ENCODE data around the gene METTL16. TPM values are rescaled to one million over a fixed set of nuclear protein-coding genes. Genes with fewer than 3 reads are reported as not detected.

Gene METTL16
- total and polyA plus RNA-seq, 2 of the 8 experiments (the other 6 are each of a cell fraction or from before 2014, with no cell fraction given): 22.8 to 59.4 TPM

GRCh38 chr17:2377659-2378058, 134.0 kb downstream of the METTL16 start:
- H4K5ac ChIP-seq (ENCODE audit: insufficient read length, low read depth, low read length): no peak overlapping the region
- no peak overlapping the region for H4K8ac ChIP-seq (ENCODE audit: extremely low read depth, insufficient read depth, low read length)
- H3K4me2 ChIP-seq (ENCODE audit: insufficient read depth in 1 of 2, low read depth in 2 of 2, low read length in 2 of 2): no peak overlapping the region
- no peak overlapping the region for H2BK120ac ChIP-seq (replicated peaks; ENCODE audit: low read depth, low read length)
- no peak overlapping the region for H2BK12ac ChIP-seq (ENCODE audit: low read depth, low read length)
- no peak overlapping the region for H3K23ac ChIP-seq (ENCODE audit: insufficient read length)
- no peak overlapping the region for H4K91ac ChIP-seq (replicated peaks; ENCODE audit: insufficient read length, low read length)
- H3K4me1 ChIP-seq (replicated peaks in 1 of 4; ENCODE audit: control insufficient read depth in 3 of 4, insufficient read depth in 4 of 4, low read length in 3 of 4): no peaks in the 10 kb centered on the region
- ChIA-PET POLR2A (ENCODE audit: partially characterized antibody) (interaction anchor here (2.1 kb wide), 1 partner anchor 41 kb away, joined by 9 read pairs; the partner anchor contains the start of genes SGSM2 and TSR1), CTCF (ENCODE audit: partially characterized antibody) (interaction anchor here (1.6 to 11.8 kb wide), 4 partner anchors 9 to 41 kb away, joined by 6 to 216 read pairs (median 108); no protein-coding TSS in a partner anchor)
- WGBS, 2 experiments (ENCODE audit: extremely low coverage in 1 of 2, insufficient coverage in 1 of 2, insufficient read length in 1 of 2, insufficient replicate concordance in 2 of 2, low coverage in 1 of 2, low lambda C conversion rate in 2 of 2, missing lambda C conversion rate in 1 of 2): 97% methylated on average over 9 of the region's 10 CpGs; no CpG with 5 or more reads in 1 of the 2 experiments
- H3K4me3 ChIP-seq (ENCODE audit: extremely low read depth in 1 of 4, insufficient read depth in 2 of 4, low read depth in 3 of 4, low read length in 4 of 4): no peak overlapping the region
- no peak overlapping the region for H3K18ac ChIP-seq (ENCODE audit: extremely low read depth, low read length)
- no peak overlapping the region for H2BK5ac ChIP-seq (ENCODE audit: low read depth, low read length)
- no peaks in the 10 kb centered on the region for H3K9me3 ChIP-seq (ENCODE audit: insufficient read depth in 2 of 2, low read depth in 1 of 2, low read length in 1 of 2)
- H3K56ac ChIP-seq (replicated peaks; ENCODE audit: insufficient read length, low read depth, low read length): no peak overlapping the region
- H3K79me2 ChIP-seq (ENCODE audit: control insufficient read depth in 1 of 2, insufficient read depth in 2 of 2, low read length in 2 of 2): no peaks in the 10 kb centered on the region
- H2BK15ac ChIP-seq (ENCODE audit: low read length): no peak overlapping the region
- H3K27me3 ChIP-seq (replicated peaks in 1 of 4; ENCODE audit: control insufficient read depth in 3 of 4, extremely low read depth in 1 of 4, insufficient read depth in 3 of 4, low read length in 3 of 4): no peaks in the 10 kb centered on the region
- H3K23me2 ChIP-seq (ENCODE audit: low read depth, low read length): no peaks in the 10 kb centered on the region
- H3K4ac ChIP-seq (replicated peaks; ENCODE audit: insufficient read length, low read depth, low read length): no peak overlapping the region
- DNase-seq (ENCODE audit: low read depth in 1 of 2, low spot score in 2 of 2) (no peak), FAIRE-seq (no peak)
- peaks cover 2 to 12% (median 8%) of the 10 kb centered on the region in 4 experiments; a peak in 5 of 8 replicates for H3K36me3 ChIP-seq (ENCODE audit: control insufficient read depth in 2 of 4, insufficient read depth in 4 of 4, low read length in 3 of 4)
- H4K20me1 ChIP-seq (replicated peaks in 1 of 2; ENCODE audit: control insufficient read depth in 1 of 2, insufficient read depth in 2 of 2, low read length in 2 of 2): peaks cover 4 to 5% of the 10 kb centered on the region in 2 experiments
- H2BK20ac ChIP-seq (ENCODE audit: low read length): no peak overlapping the region
- no peak for TF ChIP-seq RXRA (IDR thresholded peaks at IDR 0.05; ENCODE audit: insufficient read depth, low read depth, low read length)
- TF ChIP-seq NRF1 (IDR thresholded peaks at IDR 0.05; ENCODE audit: low read depth, low read length): no peak
- TF ChIP-seq MAFK (IDR thresholded peaks at IDR 0.05; ENCODE audit: low read depth, low read length): no peak
- no peak for TF ChIP-seq HDAC2 (IDR thresholded peaks at IDR 0.05; ENCODE audit: borderline replicate concordance in 1 of 2, low read depth in 2 of 2, low read length in 2 of 2)
- TF ChIP-seq RAD21 (IDR thresholded peaks at IDR 0.05 in 1 of 2, conservative IDR thresholded peaks at IDR 0.05 in 1 of 2; ENCODE audit: low read depth in 2 of 2, low read length in 2 of 2): no peak
- no peak for TF ChIP-seq CEBPB (IDR thresholded peaks at IDR 0.05; ENCODE audit: low read depth, low read length)
- no peak for TF ChIP-seq RNF2 (IDR thresholded peaks at IDR 0.05; ENCODE audit: borderline replicate concordance, low read depth, low read length, missing control alignments, poor library complexity, severe bottlenecking)
- no peaks in the 10 kb centered on the region; the same call in 1 of the 2 replicates for H3K79me1 ChIP-seq (ENCODE audit: low read depth, low read length)
- no peak overlapping the region for H3K14ac ChIP-seq (ENCODE audit: insufficient read length)
- no peak overlapping the region for H3K27ac ChIP-seq (ENCODE audit: low read depth, low read length)
- no peak overlapping the region for H2AK5ac ChIP-seq (ENCODE audit: low read depth, low read length)
- H2AFZ ChIP-seq (ENCODE audit: low read length): no peak overlapping the region
- no peak overlapping the region for H3K9ac ChIP-seq (replicated peaks in 1 of 4; ENCODE audit: extremely low read depth in 1 of 4, low read depth in 3 of 4, low read length in 3 of 4)
